ENCODE measurements around the gene VKORC1. TPM values are rescaled to one million over a fixed set of nuclear protein-coding genes. Genes with fewer than 3 reads are reported as not detected.
"Not testable (repeated sequence)": the region's sequence is repeated elsewhere in the genome, so short reads cannot be mapped to it uniquely, and the experiment has no call there.

Gene VKORC1
- total RNA-seq, 1 donor from 2014 or later, result 109 TPM

GRCh38 chr16:31106509-31107464 lies 12.2 kb upstream of the VKORC1 start:
- DNase-seq, result no peak

DNA sequence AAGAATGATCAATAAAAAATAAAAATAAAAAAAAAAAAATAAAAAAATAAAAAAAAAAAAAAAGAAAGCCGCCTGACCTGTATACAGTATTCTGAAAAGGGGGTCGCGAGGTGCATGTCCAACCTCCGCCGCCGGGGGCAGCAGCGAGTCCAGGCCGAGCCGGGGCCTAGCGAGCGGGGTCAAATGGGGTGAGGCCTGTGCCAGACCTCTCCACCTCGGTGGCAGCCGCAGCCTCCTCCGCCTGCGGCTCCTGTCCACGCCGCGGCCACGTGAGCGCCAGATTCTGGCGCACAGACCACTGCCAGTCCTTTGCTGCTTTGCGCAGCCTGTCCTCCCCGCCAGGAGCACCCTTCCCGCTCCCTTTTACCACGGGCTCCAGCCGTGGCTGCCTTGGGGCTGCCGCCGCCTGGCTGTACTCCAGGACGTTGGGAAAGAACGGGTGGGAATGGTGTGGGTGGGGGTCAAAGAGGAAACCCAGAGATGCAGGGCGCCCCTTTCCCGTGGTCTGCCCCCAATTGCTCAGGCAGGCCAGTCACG lies 11.1 kb upstream of the VKORC1 start:
- DNase-seq, result peak; percentile 76

GRCh38 chr16:31100876-31101641 lies 6.5 kb upstream of the VKORC1 start:
- DNase-seq, result not testable (repeated sequence)

- DNase-seq, result peak; percentile 25
Measured at GRCh38 chr16:31099860-31100638, 5.5 kb upstream of the VKORC1 start.

DNA sequence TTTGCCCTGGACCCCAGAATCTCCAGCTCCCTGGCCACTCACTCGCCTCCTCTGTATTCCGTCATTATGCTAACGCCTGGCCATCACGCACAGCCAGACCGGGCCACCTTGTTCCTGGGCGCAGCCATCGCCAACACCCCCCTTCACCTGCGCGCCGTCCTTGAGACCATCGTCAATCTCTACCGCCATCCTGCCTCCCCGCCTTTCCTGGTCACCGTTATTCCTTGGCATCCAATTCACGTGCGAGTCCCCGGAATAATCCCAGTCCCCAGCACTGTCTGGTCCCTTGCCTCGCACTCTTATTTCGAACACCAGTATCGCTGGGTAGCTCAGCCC lies 541 bp downstream of the VKORC1 start:
- DNase-seq, result no peak

GRCh38 chr16:31093132-31093703 lies 1.4 kb downstream of the VKORC1 start:
- DNase-seq, result no peak

DNA sequence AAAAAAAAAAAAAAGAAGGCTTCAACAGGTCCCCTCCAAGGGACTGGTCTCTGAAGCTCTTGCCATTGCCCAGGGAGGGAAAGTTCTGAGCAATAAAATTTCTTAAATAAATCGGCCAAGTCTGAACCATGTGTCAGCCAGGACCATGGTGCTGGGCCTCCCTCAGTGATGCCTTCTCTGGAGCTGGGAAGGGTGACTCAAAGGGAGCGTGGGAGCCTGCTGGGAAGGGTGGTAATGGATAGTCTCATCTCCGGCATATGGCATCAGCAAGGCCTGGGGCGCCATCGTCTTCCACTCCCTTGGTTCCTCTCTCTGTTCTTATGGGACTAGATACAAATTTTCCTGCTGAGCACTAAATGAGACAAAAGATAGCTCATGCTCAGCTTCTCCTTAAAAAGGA lies 2.3 kb downstream of the VKORC1 start:
- DNase-seq, result no peak

DNA sequence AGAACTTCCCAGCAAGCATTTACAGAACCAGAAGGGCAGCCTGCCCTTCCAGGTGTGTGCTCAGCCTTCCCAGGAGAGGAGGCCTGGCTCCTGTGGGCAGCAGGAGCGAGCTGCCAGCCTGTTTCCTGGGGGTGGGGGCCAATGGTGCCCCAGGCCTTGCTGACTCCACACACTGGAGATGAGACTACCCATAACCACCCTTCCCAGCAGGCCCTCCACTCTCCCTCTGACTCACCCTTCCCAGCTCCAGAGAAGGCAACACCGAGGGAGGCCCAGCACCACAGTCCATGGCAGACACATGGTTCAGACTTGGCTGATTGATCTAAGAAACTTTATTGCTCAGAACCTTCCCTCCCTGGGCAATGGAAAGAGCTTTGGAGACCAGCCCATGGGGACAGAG lies 4.1 kb downstream of the VKORC1 start:
- no peak for DNase-seq

GRCh38 chr16:31089199-31089598 lies 5.4 kb downstream of the VKORC1 start:
- DNase-seq, result no peak

DNA sequence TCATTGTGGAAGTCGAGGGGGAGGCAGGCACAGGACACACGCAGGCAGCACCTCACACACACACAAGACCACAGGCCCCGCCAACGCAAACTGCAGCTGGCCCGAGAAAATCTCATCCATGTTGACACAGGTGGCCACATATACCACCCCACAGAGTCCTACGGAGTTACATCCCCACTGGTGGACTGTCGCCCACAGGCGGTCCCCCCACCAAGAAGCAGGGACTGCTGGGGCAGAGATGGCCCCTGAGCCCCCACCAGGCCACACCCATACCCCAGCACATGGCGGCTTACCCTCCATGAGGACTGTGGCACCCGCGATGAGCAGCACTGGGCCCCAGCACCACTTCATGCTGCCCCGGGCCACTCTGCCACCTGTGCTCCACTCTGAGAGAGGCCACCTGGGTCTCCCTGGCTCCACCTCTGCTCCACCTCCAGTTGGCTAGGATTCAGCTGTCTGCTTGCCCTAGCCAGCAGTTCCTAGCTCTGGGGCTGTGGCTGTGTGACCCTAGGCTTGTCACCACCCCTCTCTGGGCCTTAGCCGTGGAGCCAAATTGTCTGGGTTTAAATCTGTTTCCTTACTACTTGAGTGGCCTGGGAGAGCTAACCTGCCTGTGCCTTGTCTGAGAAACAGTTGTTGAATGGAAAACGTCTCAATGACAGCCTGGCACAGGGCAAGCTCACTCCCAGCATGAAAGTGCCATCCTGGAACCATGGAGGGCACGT lies 6.0 kb downstream of the VKORC1 start, which contains the start of gene PRSS53:
Gene PRSS53, minus strand, starts transcription at position 485 of the 725 bp plus-strand sequence. Its CDS starts 134 bp downstream, at position 351.
- DNase-seq, result no peak

- DNase-seq, result no peak
Measured at GRCh38 chr16:31087971-31088370, 6.6 kb downstream of the VKORC1 start.

DNA sequence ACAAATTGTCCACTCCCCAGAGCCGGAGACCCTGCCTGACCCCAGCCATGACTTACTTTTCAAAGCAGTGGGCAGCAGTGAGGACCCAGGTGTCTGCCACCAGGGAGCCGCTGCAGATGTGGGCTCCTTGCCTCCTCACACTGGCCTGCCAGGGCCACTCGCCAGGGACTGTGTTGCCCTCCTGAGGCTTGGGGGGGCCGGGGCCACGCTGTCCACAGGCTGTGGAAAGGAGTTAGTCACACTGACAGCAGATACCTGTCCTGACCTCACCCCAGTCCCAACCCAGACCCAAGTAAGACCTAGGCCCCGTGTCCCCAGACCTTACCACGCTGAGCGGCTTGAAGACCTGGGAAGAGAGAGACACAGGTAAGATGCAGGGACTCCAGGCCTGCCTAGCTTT lies 7.1 kb downstream of the VKORC1 start:
- no peak for DNase-seq

- DNase-seq, result no peak
Measured at GRCh38 chr16:31086629-31086906, 8.0 kb downstream of the VKORC1 start.

DNA sequence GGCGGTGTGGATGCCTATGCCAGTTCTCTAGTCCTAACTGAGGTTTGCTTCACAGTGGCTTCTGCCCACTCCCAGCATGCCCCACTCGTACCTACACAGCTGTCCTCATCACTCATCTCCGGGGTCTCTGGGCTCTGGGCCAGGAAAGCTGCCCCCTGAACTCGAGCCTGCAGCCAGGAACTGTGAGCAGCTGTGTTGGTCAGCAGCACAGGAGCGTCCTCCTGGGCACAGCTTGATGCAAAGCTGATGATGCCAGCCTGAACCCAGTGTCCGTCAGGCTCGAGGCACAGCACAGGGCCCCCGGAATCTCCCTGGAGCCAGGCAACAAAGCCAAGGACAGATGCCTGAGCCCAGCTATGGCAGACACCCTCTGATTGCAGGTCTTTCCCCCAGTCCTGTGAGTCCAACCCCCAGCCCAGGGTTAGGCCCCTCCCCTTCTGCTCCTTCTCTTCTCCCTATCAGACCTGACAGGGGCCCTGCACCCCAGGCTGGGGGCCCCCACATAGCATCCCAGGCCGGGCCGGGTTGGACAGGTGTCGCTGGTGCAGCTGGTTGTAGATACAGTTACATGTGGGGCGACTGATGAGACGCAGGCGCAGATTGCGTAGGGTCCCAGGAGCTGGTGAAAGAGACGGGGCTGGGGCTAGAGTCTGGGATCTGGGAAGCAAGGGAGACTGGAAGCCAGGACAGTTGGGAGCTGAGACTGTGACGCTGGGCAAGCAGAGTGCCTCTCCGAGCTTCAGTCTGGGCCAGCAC lies 8.5 kb downstream of the VKORC1 start:
- no peak for DNase-seq

GRCh38 chr16:31085411-31085810 lies 9.2 kb downstream of the VKORC1 start:
- DNase-seq, result no peak

GRCh38 chr16:31084584-31085302 lies 9.9 kb downstream of the VKORC1 start:
- no peak for DNase-seq

GRCh38 chr16:31083981-31084380 lies 10.6 kb downstream of the VKORC1 start:
- no peak for DNase-seq

DNA sequence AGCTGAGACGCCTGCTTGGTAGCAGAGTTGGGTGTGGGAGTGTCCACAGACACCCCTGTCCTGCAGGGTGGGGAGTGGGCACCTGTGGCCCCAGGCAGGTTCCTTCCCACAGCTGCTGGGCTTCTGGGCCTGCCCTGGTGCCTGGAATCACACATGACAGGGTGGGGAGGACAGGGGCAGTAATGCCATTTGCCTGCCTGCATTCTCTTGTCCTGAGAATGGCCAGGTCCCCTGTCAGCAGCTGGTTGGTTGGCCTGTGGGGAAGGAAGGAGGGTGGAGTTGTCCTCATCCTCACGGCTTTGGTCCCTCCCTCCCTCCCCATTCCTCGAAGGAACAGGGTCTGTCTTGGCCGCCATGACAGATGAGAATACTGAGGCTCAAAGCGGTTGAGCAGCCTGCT lies 11.0 kb downstream of the VKORC1 start:
- DNase-seq, result no peak

DNA sequence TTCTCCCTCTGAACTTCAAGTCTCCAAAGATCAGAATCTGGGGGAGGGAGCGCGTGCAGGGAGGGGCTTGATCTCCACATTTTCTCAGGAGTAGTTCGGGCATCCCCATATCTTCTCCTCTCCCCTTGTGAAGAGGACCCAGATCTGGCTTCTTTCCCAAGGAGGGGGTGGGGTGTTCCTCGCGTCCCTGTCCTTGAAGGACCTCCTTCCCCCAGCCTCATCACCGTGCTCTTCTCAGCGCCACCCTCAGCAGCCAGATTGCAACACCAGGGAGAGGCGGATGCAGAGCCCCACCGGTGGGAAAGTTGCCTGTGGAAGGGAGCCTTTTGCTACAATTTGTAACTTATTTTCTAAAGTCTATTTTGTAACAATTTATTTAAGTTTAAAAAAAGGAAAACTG lies 11.5 kb downstream of the VKORC1 start:
- no peak for DNase-seq

DNA sequence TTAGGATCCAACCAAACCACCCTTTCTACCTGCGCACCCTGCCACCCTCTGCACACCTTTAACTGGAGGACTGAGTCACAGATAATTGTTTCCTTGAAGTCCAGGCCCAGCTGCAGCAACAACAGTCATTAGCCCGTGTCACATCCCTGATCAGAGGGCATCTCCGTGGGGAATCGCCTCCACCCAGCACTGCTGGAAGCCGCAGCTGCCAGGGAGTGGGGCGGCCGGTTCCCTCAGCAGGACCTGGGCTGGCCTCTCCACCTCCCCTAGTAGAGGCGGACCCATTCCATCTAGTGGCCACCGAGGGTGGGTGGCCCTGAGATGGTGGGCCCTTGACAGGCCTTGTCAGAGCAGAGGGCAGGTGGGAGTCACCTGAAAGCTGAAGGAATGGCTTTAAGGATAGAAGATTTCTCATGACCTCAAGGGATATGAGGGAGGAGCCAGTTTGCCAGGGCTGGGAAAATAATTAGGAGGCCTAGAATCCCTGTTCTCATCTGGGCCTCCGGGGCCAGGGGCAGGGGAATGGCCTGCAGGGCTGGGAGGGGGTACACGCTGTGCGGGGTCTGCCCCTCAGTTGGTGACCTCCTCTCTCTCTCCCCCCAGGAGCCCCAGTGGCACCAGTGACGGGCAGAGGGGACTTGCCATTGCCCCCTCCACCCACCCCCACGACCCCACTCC lies 12.1 kb downstream of the VKORC1 start:
- DNase-seq, result no peak

All from dermis blood vessel endothelial cell (primary cell).